Left ventricle myocardium inferior (tissue), 1 donor: ENCODE results near the gene DNAJB6. TPM values are rescaled to one million over a fixed set of nuclear protein-coding genes. Genes with fewer than 3 reads are reported as not detected.

Experiments used
- DNase-seq: peaks from one replicate; pipeline ENCODE4 v3.0.0-alpha.2; 2020
- H3K27ac ChIP-seq: fragments of 200-600 bp; replicated peaks from 2 replicates; pipeline ENCODE4 v1.8.0; 2021
- H3K27me3 ChIP-seq: fragments of 200-600 bp; 2 replicates; pipeline ENCODE4 v1.8.0; 2021; ENCODE audit warnings: low read depth
- H3K36me3 ChIP-seq: fragments of 200-600 bp; 2 replicates; pipeline ENCODE4 v1.8.0; 2021
- H3K4me1 ChIP-seq: fragments of 200-600 bp; 2 replicates; pipeline ENCODE4 v1.8.0; 2021
- H3K4me3 ChIP-seq: fragments of 200-600 bp; 2 replicates; pipeline ENCODE4 v1.8.0; 2021; ENCODE audit warnings: mild to moderate bottlenecking, moderate library complexity
- H3K9me3 ChIP-seq: fragments of 200-600 bp; replicated peaks from 2 replicates; pipeline ENCODE4 v1.8.0; 2021
- CTCF ChIP-seq: fragments of 200-600 bp; IDR thresholded peaks from 2 replicates; pipeline ENCODE4 v1.8.0; 2021; ENCODE audit warnings: antibody characterized with exemption, mild to moderate bottlenecking, borderline replicate concordance
- intact Hi-C: fragments of 100-400 bp; cut with micrococcal nuclease; formaldehyde crosslinking; loops from one replicate; pipeline ENCODE4 v1.11.0; 2022
- total RNA-seq: library from RNA; stranded (reverse); fragmentation: NEBNext Ultra II Directional; extraction: Animal tissue kit (Norgen Biotek cat#: 25700); gene quantifications from one replicate; pipeline ENCODE4 v1.2.1, GENCODE V29; 2021
- donor health status: DM: no; HTN: yes; CAD: no; lungs with severe emphysema.

DNAJB6 gene
- total RNA-seq, 1 donor from 2014 or later, result 211 TPM

GRCh38 chr7:157379493-157379892 is 42.7 kb downstream of the DNAJB6 start:
- Histone ChIP-seq H3K36me3 (peaks cover 27% of the 10 kb centered on the region), H3K27ac (no peak overlapping the region), H3K9me3 (no peaks in the 10 kb centered on the region), H3K4me1 (peaks cover 77% of the 10 kb centered on the region), H3K27me3 (no peaks in the 10 kb centered on the region), H3K4me3 (no peak overlapping the region)
- no peak for DNase-seq
- intact Hi-C loops, result no loop called here
- no peak for TF ChIP-seq CTCF

GRCh38 chr7:157380416-157380815 is 43.6 kb downstream of the DNAJB6 start:
- DNase-seq, result no peak
- Histone ChIP-seq H3K9me3 (no peaks in the 10 kb centered on the region), H3K27ac (no peak overlapping the region), H3K4me3 (no peak overlapping the region), H3K27me3 (no peaks in the 10 kb centered on the region), H3K36me3 (peaks cover 37% of the 10 kb centered on the region), H3K4me1 (peaks cover 73% of the 10 kb centered on the region)
- intact Hi-C loops, result no loop called here
- no peak for TF ChIP-seq CTCF

GRCh38 chr7:157383868-157384267 is 47.1 kb downstream of the DNAJB6 start:
- Histone ChIP-seq H3K4me1 (peaks cover 54% of the 10 kb centered on the region), H3K4me3 (no peak overlapping the region), H3K9me3 (no peaks in the 10 kb centered on the region), H3K27ac (no peak overlapping the region), H3K27me3 (no peaks in the 10 kb centered on the region), H3K36me3 (peaks cover 51% of the 10 kb centered on the region)
- intact Hi-C loops, result no loop called here
- DNase-seq, result no peak
- no peak for TF ChIP-seq CTCF

DNA sequence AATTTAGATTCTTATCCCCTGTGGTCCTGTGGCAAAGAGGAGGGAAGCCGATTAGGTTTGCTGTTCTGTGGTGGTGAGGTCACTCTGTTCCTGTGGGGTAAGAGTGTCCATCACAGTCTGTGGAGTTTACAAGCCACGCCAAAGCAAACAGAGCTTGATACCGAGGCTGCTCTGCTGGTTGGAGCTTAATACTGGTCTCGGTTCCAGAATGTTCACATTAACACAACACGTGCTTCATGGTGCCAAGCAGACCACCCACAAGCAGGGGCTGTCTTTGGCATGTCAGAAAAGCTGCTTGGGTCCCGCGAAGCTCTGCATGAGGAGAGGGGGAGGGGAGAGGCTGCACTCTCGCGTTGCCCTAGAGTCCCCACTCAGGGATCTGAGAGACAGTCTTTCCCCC is 47.5 kb downstream of the DNAJB6 start:
- H3K4me1 ChIP-seq, result peaks cover 52% of the 10 kb centered on the region
- H3K27ac ChIP-seq, result no peak overlapping the region
- intact Hi-C loops, result no loop called here
- no peak for TF ChIP-seq CTCF
- H3K36me3 ChIP-seq, result peaks cover 51% of the 10 kb centered on the region
- DNase-seq, result no peak
- no peaks in the 10 kb centered on the region for H3K27me3 ChIP-seq
- H3K4me3 ChIP-seq, result no peak overlapping the region
- no peaks in the 10 kb centered on the region for H3K9me3 ChIP-seq

DNA sequence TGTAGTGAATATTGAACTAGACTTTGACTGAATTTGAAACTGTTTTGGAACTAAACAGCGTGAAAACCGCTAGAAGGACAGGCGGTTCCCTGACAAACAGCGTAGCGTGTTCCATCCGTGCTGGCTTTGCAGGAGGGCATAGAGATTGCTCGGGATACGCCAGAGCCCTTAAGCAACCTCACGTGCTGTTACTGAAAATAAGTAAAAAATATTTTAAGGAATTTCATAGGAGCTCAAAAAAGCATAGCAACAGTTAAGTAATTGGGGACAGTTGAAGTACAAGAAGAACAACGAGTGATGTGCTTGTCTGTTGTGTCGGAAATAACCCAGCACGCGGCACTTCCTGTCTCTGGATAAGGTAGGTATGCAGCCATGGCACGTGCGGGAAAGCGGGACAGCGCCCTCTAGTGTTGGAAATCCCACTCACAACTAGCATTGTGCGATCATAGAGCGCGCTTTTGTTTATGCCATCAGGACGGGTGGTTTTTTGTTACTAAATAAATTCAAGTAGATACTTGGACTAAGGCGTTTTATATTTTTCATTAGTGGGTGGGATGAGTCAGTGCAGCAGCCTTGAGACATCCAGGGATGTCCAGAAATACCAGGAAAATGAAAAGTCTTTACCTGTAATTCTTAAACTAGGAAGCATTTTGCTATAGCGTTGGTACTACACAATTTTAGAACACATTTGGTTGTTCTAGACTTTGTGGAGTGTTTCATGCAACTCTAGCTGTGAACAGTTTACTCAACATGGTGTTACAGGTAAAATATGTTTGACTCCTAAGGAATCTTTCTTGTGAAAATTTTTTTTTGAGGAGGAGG is 50.4 kb downstream of the DNAJB6 start:
- H3K27ac ChIP-seq, result peak overlapping the region; percentile 81
- peaks cover 66% of the 10 kb centered on the region for H3K36me3 ChIP-seq
- no peak overlapping the region for H3K4me3 ChIP-seq
- H3K27me3 ChIP-seq, result no peaks in the 10 kb centered on the region
- TF ChIP-seq CTCF, result peak; percentile 90
- peaks cover 60% of the 10 kb centered on the region for H3K4me1 ChIP-seq
- intact Hi-C loops, result no loop called here
- H3K9me3 ChIP-seq, result no peaks in the 10 kb centered on the region
- peak; percentile 84 for DNase-seq
